ENCODE data around the gene TLE3. TPM values are rescaled to one million over a fixed set of nuclear protein-coding genes. Genes with fewer than 3 reads are reported as not detected.

TLE3 gene
- total RNA-seq, 1 donor from 2014 or later, result 45.4 TPM

DNA sequence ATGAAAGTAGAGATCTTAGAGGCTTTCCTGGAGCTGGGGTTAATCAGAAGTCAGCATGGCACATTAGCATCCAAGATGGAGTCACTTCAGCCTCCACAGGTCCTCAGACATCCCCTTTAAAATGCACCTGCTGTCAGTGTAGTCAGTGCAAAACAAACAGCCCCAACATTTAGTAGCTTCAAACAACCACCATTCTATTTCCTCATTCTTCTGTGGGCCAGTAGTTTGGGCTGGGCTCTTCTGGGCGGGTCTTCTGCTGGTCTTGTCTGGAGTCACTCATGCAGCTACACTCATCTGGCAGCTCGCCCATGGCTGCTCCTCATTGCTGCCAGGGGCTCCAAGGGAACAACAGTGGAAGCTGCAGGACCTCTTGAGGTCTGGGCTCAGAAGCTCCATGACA lies 99.9 kb downstream of the TLE3 start:
- Histone ChIP-seq H4K20me1 (ENCODE audit: insufficient read depth, low read length) (no peaks in the 10 kb centered on the region), H3K27me3 (ENCODE audit: insufficient read depth, low read length) (peaks cover 29% of the 10 kb centered on the region), H3K4me2 (ENCODE audit: low read length) (no peak overlapping the region), H3K79me2 (ENCODE audit: insufficient read depth, low read length) (no peaks in the 10 kb centered on the region), H3K4me1 (ENCODE audit: insufficient read depth, low read length) (no peaks in the 10 kb centered on the region), H3K9ac (ENCODE audit: low read length) (no peak overlapping the region), H3K27ac (ENCODE audit: low read depth, low read length) (no peak overlapping the region), H3K9me3 (ENCODE audit: insufficient read depth, low read depth, low read length) (peaks cover 5% of the 10 kb centered on the region), H3K36me3 (ENCODE audit: insufficient read depth, low read length) (no peaks in the 10 kb centered on the region), H2AFZ (ENCODE audit: low read depth, low read length) (no peak overlapping the region), H3K4me3 (ENCODE audit: insufficient read depth, low read depth, low read length) (no peak overlapping the region)
- Mint-ChIP-seq H3K27ac (ENCODE audit: unreplicated experiment) (peak overlapping the region; percentile 41), H3K4me3 (ENCODE audit: unreplicated experiment) (no peak overlapping the region), H3K4me1 (ENCODE audit: low read depth, unreplicated experiment) (peaks cover 5% of the 10 kb centered on the region), H3K9me3 (ENCODE audit: unreplicated experiment) (peaks cover 19% of the 10 kb centered on the region), H3K36me3 (ENCODE audit: low read depth, unreplicated experiment) (peaks cover 12% of the 10 kb centered on the region), H3K27me3 (ENCODE audit: low read depth, unreplicated experiment) (peaks cover 88% of the 10 kb centered on the region)
- TF ChIP-seq EZH2 (IDR thresholded peaks at IDR 0.05; ENCODE audit: insufficient read depth, low read length), result no peak
- TF ChIP-seq, protein P1, sequence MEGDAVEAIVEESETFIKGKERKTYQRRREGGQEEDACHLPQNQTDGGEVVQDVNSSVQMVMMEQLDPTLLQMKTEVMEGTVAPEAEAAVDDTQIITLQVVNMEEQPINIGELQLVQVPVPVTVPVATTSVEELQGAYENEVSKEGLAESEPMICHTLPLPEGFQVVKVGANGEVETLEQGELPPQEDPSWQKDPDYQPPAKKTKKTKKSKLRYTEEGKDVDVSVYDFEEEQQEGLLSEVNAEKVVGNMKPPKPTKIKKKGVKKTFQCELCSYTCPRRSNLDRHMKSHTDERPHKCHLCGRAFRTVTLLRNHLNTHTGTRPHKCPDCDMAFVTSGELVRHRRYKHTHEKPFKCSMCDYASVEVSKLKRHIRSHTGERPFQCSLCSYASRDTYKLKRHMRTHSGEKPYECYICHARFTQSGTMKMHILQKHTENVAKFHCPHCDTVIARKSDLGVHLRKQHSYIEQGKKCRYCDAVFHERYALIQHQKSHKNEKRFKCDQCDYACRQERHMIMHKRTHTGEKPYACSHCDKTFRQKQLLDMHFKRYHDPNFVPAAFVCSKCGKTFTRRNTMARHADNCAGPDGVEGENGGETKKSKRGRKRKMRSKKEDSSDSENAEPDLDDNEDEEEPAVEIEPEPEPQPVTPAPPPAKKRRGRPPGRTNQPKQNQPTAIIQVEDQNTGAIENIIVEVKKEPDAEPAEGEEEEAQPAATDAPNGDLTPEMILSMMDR (IDR thresholded peaks at IDR 0.05; ENCODE audit: insufficient read depth, low read depth, low read length), result no peak
- DNase-seq (ENCODE audit: low read depth) (peak; percentile 53), FAIRE-seq (no peak)

Small RNA genes within 50 kb of the gene (microRNA-seq; reads per million reads assigned to microRNA genes)
- 860 reads per million, percentile 81 among the genes with 10 or more reads in this experiment for gene MIR629

Measured in astrocyte (in vitro differentiated cells and primary cell).